Fibroblast of lung (primary cell): ENCODE results near the gene TTC24. TPM values are rescaled to one million over a fixed set of nuclear protein-coding genes. Genes with fewer than 3 reads are reported as not detected.
"Not testable (repeated sequence)": the region's sequence is repeated elsewhere in the genome, so short reads cannot be mapped to it uniquely, and the experiment has no call there.

Source experiments
- DNase-seq, 2 donors: peaks; one replicate each; pipeline versions ENCODE4 v3.0.0 to v3.0.0-alpha.2; 2010; ENCODE audit warnings: low read depth in 2 of 2
- H2AFZ ChIP-seq: 2 replicates; pipeline ENCODE4 v1.5.1; 2012; ENCODE audit warnings: low read length, control low read depth, inconsistent platforms
- H3K27ac ChIP-seq: 2 replicates; pipeline ENCODE4 v1.5.1; 2011; ENCODE audit warnings: low read length, control low read depth; ENCODE audit not compliant: insufficient read depth
- H3K27me3 ChIP-seq: 2 replicates; pipeline ENCODE4 v1.5.1; 2011; ENCODE audit warnings: mild to moderate bottlenecking, low read length; ENCODE audit not compliant: control insufficient read depth, insufficient read depth
- H3K36me3 ChIP-seq: 2 replicates; pipeline ENCODE4 v1.5.1; 2011; ENCODE audit warnings: low read length; ENCODE audit not compliant: control insufficient read depth, insufficient read depth
- H3K4me1 ChIP-seq: 2 replicates; pipeline ENCODE4 v1.5.1; 2011; ENCODE audit warnings: low read length; ENCODE audit not compliant: control insufficient read depth, insufficient read depth; ENCODE audit errors: extremely low read depth
- H3K4me2 ChIP-seq: 2 replicates; pipeline ENCODE4 v1.5.1; 2011; ENCODE audit warnings: low read length, control low read depth; ENCODE audit not compliant: insufficient read depth; ENCODE audit errors: extremely low read depth
- H3K4me3 ChIP-seq, 4 experiments: fragments of 200-600 bp in 1 of 4; sonication (generic) in 1 of 4; replicated peaks in 1 of 4; 2 replicates each; pipeline ENCODE4 v1.5.1; 2011 to 2016; ENCODE audit warnings: low read length in 4 of 4, low read depth in 3 of 4, mild to moderate bottlenecking in 3 of 4, control low read depth in 2 of 4, inconsistent platforms in 1 of 4, mixed read lengths in 1 of 4; ENCODE audit not compliant: insufficient read depth in 1 of 4; ENCODE audit errors: control extremely low read depth in 1 of 4
- H3K79me2 ChIP-seq: 2 replicates; pipeline ENCODE4 v1.5.1; 2012; ENCODE audit warnings: mild to moderate bottlenecking, low read length, inconsistent platforms; ENCODE audit not compliant: control insufficient read depth, insufficient read depth
- H3K9ac ChIP-seq: 2 replicates; pipeline ENCODE4 v1.5.1; 2011; ENCODE audit warnings: mild to moderate bottlenecking, low read length, control low read depth; ENCODE audit not compliant: insufficient read depth
- H3K9me3 ChIP-seq: 2 replicates; pipeline ENCODE4 v1.5.1; 2012; ENCODE audit warnings: low read depth, low read length; ENCODE audit not compliant: control insufficient read depth, insufficient read depth
- H4K20me1 ChIP-seq: 2 replicates; pipeline ENCODE4 v1.5.1; 2011; ENCODE audit warnings: low read length; ENCODE audit not compliant: control insufficient read depth, insufficient read depth; ENCODE audit errors: extremely low read depth
- EZH2 ChIP-seq: IDR thresholded peaks from 2 replicates; pipeline ENCODE4 v1.5.1; 2012; ENCODE audit warnings: low read length, control low read depth, mild to moderate bottlenecking; ENCODE audit errors: missing control alignments
- polyA plus RNA-seq, 2 donors: library from polyadenylated mRNA; depleted of rRNA in 1 of 2; stranded (reverse) in 1 of 2; unstranded in 1 of 2; fragments of >200 nt; gene quantifications; 2 replicates each; pipeline ENCODE4 v1.2.1, GENCODE V29; 2011 to 2012; ENCODE audit warnings: missing spikeins in 1 of 2
- total RNA-seq: library from RNA; depleted of rRNA; stranded (reverse); fragments of >200 nt; gene quantifications from 2 replicates; pipeline ENCODE4 v1.2.1, GENCODE V29; 2014
- TF ChIP-seq, protein P1 (sequence below), 2 donors: IDR thresholded peaks in 1 of 2; conservative IDR thresholded peaks in 1 of 2; 1 replicate in 1 of 2; 2 replicates in 1 of 2; pipeline ENCODE4 v1.5.1; 2011 to 2012; ENCODE audit warnings: low read length in 2 of 2, control low read depth in 1 of 2, inconsistent platforms in 1 of 2, low read depth in 1 of 2, mild to moderate bottlenecking in 1 of 2

The TTC24 gene
- total and polyA plus RNA-seq, 2 donors (not counting 1 experiment from before 2014, with no cell fraction given): not detected

- Histone ChIP-seq H3K9ac (no peak overlapping the region), H3K4me2 (no peak overlapping the region), H3K27me3 (peaks cover 4% of the 10 kb centered on the region), H3K9me3 (no peaks in the 10 kb centered on the region), H3K36me3 (no peaks in the 10 kb centered on the region), H3K4me1 (no peaks in the 10 kb centered on the region), H4K20me1 (no peaks in the 10 kb centered on the region), H3K79me2 (no peaks in the 10 kb centered on the region), H3K27ac (no peak overlapping the region), H2AFZ (no peak overlapping the region), H3K4me3 (no peak overlapping the region)
- TF ChIP-seq, protein P1, sequence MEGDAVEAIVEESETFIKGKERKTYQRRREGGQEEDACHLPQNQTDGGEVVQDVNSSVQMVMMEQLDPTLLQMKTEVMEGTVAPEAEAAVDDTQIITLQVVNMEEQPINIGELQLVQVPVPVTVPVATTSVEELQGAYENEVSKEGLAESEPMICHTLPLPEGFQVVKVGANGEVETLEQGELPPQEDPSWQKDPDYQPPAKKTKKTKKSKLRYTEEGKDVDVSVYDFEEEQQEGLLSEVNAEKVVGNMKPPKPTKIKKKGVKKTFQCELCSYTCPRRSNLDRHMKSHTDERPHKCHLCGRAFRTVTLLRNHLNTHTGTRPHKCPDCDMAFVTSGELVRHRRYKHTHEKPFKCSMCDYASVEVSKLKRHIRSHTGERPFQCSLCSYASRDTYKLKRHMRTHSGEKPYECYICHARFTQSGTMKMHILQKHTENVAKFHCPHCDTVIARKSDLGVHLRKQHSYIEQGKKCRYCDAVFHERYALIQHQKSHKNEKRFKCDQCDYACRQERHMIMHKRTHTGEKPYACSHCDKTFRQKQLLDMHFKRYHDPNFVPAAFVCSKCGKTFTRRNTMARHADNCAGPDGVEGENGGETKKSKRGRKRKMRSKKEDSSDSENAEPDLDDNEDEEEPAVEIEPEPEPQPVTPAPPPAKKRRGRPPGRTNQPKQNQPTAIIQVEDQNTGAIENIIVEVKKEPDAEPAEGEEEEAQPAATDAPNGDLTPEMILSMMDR (conservative IDR thresholded peaks at IDR 0.05 in 1 of 2, IDR thresholded peaks at IDR 0.05 in 1 of 2; ENCODE audit: low read depth in 1 of 2, low read length in 2 of 2): peak; percentile 86 to 87
- no peak for TF ChIP-seq EZH2
- peak; percentile 63 to 75 for DNase-seq
These were observed 28.6 kb downstream of the TTC24 start for GRCh38 chr1:156608036-156608674.

DNA sequence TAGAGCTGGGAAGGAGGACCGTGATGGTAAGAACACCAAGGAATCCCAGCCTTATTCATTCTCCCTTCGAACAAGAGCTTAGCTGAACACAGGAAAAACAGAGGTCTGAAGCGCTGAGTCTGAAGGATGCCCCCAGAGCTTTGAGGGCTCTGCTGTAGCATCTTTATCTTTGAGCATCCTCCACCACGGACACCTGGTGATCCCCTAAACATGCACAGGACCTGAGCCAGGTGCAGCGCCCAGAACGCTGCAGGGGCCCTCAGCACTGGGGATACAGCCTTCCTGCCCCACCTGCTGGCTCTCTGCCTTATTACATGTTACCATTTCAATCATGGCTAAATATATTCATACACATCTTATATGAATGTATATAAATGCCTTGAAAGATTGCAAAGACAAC lies 29.5 kb downstream of the TTC24 start:
- H3K9ac ChIP-seq: no peak overlapping the region

GRCh38 chr1:156610072-156610471 lies 30.5 kb downstream of the TTC24 start:
- not testable (repeated sequence) for H3K79me2 ChIP-seq, H3K4me2 ChIP-seq

More for the DNA sequence above, 29.5 kb downstream of the TTC24 start:
- no peak for TF ChIP-seq EZH2
- TF ChIP-seq, protein P1 (conservative IDR thresholded peaks at IDR 0.05 in 1 of 2, IDR thresholded peaks at IDR 0.05 in 1 of 2; ENCODE audit: low read depth in 1 of 2, low read length in 2 of 2): peak; percentile 32 to 47
- H3K27ac ChIP-seq: no peak overlapping the region
- no peaks in the 10 kb centered on the region for H3K4me1 ChIP-seq
- peaks cover 4% of the 10 kb centered on the region for H3K27me3 ChIP-seq
- no peak for DNase-seq
- H3K79me2 ChIP-seq: no peaks in the 10 kb centered on the region
- H3K36me3 ChIP-seq: no peaks in the 10 kb centered on the region
- H3K4me2 ChIP-seq: no peak overlapping the region
- H4K20me1 ChIP-seq: no peaks in the 10 kb centered on the region
- no peak overlapping the region for H3K4me3 ChIP-seq
- no peaks in the 10 kb centered on the region for H3K9me3 ChIP-seq
- no peak overlapping the region for H2AFZ ChIP-seq

More at GRCh38 chr1:156610072-156610471, 30.5 kb downstream of the TTC24 start:
- not testable (repeated sequence) for H3K27ac ChIP-seq, H3K36me3 ChIP-seq, H2AFZ ChIP-seq, H3K27me3 ChIP-seq, H3K9ac ChIP-seq, H3K4me3 ChIP-seq, H3K4me1 ChIP-seq, DNase-seq, H3K9me3 ChIP-seq, H4K20me1 ChIP-seq
